ENCODE measurements around the gene KIFC3. TPM values are rescaled to one million over a fixed set of nuclear protein-coding genes. Genes with fewer than 3 reads are reported as not detected.
A peak's percentile ranks its signal among the peaks of the same experiment; 100 is the strongest.

KIFC3 gene
- total and polyA plus RNA-seq, 4 donors, result 24.3 to 55.7 (median 45.0) TPM

DNA sequence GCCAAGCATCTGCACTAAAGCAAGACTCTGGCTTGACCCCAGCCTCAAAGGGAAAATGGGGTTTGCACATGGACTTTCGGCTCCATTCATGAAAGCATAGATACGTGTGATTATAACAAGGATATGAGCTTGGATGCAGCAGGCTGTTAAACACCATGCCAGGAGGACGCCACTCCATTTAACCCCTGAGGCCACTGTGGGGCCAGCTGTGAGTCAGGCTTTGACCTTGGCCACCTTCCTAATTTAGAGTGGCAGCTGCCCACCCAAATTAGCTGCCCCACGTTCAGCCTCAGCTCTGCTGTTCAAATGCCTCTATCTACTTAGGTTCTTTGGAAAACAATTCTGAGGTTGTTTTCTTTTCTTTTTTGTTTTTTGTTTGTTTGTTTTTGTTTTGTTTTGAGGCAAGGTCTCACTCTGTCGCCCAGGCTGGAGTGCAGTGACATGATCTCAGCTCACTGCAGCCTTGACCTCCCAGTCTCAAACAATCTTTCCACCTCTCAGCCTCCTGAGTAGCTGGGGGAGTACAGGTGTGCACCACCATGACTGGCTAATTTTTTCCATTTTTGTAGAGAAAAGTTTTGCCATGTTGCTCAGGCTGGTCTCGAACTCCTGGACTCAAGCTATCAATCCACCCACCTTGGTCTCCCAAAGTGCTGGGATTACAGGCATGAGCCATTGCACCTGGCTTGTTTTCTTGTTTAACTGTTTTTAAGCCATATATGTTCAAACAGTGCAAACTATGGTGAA is 23.2 kb upstream of the KIFC3 start:
- no peak overlapping the region for H3K4me3 ChIP-seq (ENCODE audit: low read depth, low read length)
- WGBS (ENCODE audit: insufficient coverage), result 82% methylated on average over 4 of the region's 6 CpGs
- H3K27me3 ChIP-seq (ENCODE audit: control insufficient read depth, insufficient read depth, low read length), result no peaks in the 10 kb centered on the region
- H3K36me3 ChIP-seq (ENCODE audit: control insufficient read depth, insufficient read depth, low read length), result no peaks in the 10 kb centered on the region
- no peak overlapping the region for H3K27ac ChIP-seq (ENCODE audit: low read depth, low read length)
- no peaks in the 10 kb centered on the region for H3K9me3 ChIP-seq (ENCODE audit: control insufficient read depth, insufficient read depth, low read length)
- peaks cover 13% of the 10 kb centered on the region for H3K4me1 ChIP-seq (ENCODE audit: control insufficient read depth, insufficient read depth, low read length)
- no peak for DNase-seq (ENCODE audit: low read depth in 4 of 6, low spot score in 6 of 6)

DNA sequence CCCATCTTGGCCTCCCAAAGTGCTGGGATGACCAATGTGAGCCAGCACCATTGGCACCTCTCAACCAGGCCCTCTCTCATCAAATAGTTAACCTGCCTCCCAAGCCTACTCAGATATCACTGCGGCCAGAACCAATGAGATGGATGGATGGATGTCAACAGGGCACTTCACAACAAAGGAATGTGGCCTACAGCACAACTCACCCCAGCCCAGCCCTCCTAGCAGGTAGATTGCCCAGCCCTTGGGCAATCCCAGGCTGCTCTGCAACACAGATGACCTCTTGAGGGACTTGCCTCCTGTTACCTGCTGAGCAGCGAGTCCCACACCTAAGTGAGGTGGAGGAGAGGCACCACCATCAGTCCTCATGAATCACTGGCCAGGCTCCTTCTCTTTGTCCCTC is 22.6 kb upstream of the KIFC3 start:
- DNase-seq (ENCODE audit: low read depth in 4 of 6, low spot score in 6 of 6), result no peak
- Histone ChIP-seq H3K4me3 (ENCODE audit: low read depth, low read length) (no peak overlapping the region), H3K27me3 (ENCODE audit: control insufficient read depth, insufficient read depth, low read length) (no peaks in the 10 kb centered on the region), H3K9me3 (ENCODE audit: control insufficient read depth, insufficient read depth, low read length) (no peaks in the 10 kb centered on the region), H3K36me3 (ENCODE audit: control insufficient read depth, insufficient read depth, low read length) (no peaks in the 10 kb centered on the region), H3K4me1 (ENCODE audit: control insufficient read depth, insufficient read depth, low read length) (peaks cover 13% of the 10 kb centered on the region), H3K27ac (ENCODE audit: low read depth, low read length) (no peak overlapping the region)
- no CpG with 5 or more reads among the region's 2 CpGs for WGBS (ENCODE audit: insufficient coverage)

DNA sequence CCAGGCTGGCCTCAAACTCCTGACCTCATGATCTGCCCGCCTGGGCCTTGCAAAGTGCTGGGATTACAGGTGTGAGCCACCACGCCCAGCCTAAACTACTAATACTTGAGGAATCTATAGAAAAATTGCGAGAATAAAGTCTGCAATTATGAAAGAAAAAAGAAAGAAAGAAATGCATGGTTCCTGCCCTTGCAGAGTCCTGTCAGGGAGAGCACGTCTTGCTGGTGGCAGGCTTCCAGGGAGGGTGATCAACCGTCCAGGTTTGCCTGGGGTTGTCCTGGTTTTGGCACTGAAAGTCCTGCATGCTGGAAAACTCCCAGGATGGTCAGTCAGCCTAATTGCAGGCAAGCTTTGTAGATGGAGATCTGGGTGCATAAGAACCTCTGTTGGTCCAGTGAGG is 21.5 kb upstream of the KIFC3 start:
- H3K4me3 ChIP-seq (ENCODE audit: low read depth, low read length), result no peak overlapping the region
- no peaks in the 10 kb centered on the region for H3K9me3 ChIP-seq (ENCODE audit: control insufficient read depth, insufficient read depth, low read length)
- WGBS (ENCODE audit: insufficient coverage), result 39% methylated on average over 2 of the region's 5 CpGs
- DNase-seq (ENCODE audit: low read depth in 4 of 6, low spot score in 6 of 6), result no peak
- no peaks in the 10 kb centered on the region for H3K27me3 ChIP-seq (ENCODE audit: control insufficient read depth, insufficient read depth, low read length)
- H3K36me3 ChIP-seq (ENCODE audit: control insufficient read depth, insufficient read depth, low read length), result no peaks in the 10 kb centered on the region
- peaks cover 13% of the 10 kb centered on the region for H3K4me1 ChIP-seq (ENCODE audit: control insufficient read depth, insufficient read depth, low read length)
- no peak overlapping the region for H3K27ac ChIP-seq (ENCODE audit: low read depth, low read length)

GRCh38 chr16:57822856-57823255 is 20.6 kb upstream of the KIFC3 start:
- no peak for DNase-seq (ENCODE audit: low read depth in 4 of 6, low spot score in 6 of 6)
- no peaks in the 10 kb centered on the region for H3K9me3 ChIP-seq (ENCODE audit: control insufficient read depth, insufficient read depth, low read length)
- no peak overlapping the region for H3K27ac ChIP-seq (ENCODE audit: low read depth, low read length)
- H3K4me1 ChIP-seq (ENCODE audit: control insufficient read depth, insufficient read depth, low read length), result peaks cover 13% of the 10 kb centered on the region
- no peaks in the 10 kb centered on the region for H3K36me3 ChIP-seq (ENCODE audit: control insufficient read depth, insufficient read depth, low read length)
- H3K27me3 ChIP-seq (ENCODE audit: control insufficient read depth, insufficient read depth, low read length), result no peaks in the 10 kb centered on the region
- H3K4me3 ChIP-seq (ENCODE audit: low read depth, low read length), result no peak overlapping the region
- WGBS (ENCODE audit: insufficient coverage), result 50% methylated on average over 1 of the region's 2 CpGs

DNA sequence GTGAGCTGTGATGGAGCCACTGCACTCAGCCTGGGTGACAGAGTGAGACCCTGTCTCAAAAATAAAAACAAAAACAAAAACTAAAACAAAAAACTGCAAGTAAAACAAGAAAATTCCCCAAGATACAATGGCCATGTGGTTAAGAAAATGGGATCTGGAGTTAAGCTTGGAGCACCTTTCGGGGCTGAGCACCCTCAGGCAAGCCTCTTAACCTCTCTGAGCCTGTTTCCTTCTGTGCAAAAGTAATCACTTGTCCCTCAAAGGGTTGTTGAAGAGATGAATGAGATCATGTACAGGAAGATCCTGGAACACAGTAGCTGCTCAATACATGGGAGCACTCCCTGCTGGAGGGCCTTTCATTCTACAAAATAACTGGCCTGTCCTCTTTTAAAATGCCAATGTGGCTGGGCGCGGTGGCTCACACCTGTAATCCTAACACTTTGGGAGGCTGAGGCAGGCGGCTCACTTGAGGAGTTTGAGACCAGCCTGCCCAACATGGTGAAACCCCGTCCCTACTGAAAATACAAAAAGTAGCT is 19.8 kb upstream of the KIFC3 start:
- H3K9me3 ChIP-seq (ENCODE audit: control insufficient read depth, insufficient read depth, low read length), result no peaks in the 10 kb centered on the region
- no peaks in the 10 kb centered on the region for H3K27me3 ChIP-seq (ENCODE audit: control insufficient read depth, insufficient read depth, low read length)
- peaks cover 9% of the 10 kb centered on the region for H3K4me1 ChIP-seq (ENCODE audit: control insufficient read depth, insufficient read depth, low read length)
- no peaks in the 10 kb centered on the region for H3K36me3 ChIP-seq (ENCODE audit: control insufficient read depth, insufficient read depth, low read length)
- no peak for DNase-seq (ENCODE audit: low read depth in 4 of 6, low spot score in 6 of 6)
- 100% methylated on average over 1 of the region's 5 CpGs for whole genome bisulfite sequencing (ENCODE audit: insufficient coverage)
- no peak overlapping the region for H3K4me3 ChIP-seq (ENCODE audit: low read depth, low read length)
- no peak overlapping the region for H3K27ac ChIP-seq (ENCODE audit: low read depth, low read length)

GRCh38 chr16:57821149-57821971 is 19.1 kb upstream of the KIFC3 start:
- no peak overlapping the region for H3K4me3 ChIP-seq (ENCODE audit: low read depth, low read length)
- no peaks in the 10 kb centered on the region for H3K36me3 ChIP-seq (ENCODE audit: control insufficient read depth, insufficient read depth, low read length)
- no peak for DNase-seq (ENCODE audit: low read depth in 4 of 6, low spot score in 6 of 6)
- H3K9me3 ChIP-seq (ENCODE audit: control insufficient read depth, insufficient read depth, low read length), result no peaks in the 10 kb centered on the region
- H3K27me3 ChIP-seq (ENCODE audit: control insufficient read depth, insufficient read depth, low read length), result no peaks in the 10 kb centered on the region
- peaks cover 9% of the 10 kb centered on the region for H3K4me1 ChIP-seq (ENCODE audit: control insufficient read depth, insufficient read depth, low read length)
- no peak overlapping the region for H3K27ac ChIP-seq (ENCODE audit: low read depth, low read length)
- WGBS (ENCODE audit: insufficient coverage), result 91% methylated on average over 5 of the region's 10 CpGs

DNA sequence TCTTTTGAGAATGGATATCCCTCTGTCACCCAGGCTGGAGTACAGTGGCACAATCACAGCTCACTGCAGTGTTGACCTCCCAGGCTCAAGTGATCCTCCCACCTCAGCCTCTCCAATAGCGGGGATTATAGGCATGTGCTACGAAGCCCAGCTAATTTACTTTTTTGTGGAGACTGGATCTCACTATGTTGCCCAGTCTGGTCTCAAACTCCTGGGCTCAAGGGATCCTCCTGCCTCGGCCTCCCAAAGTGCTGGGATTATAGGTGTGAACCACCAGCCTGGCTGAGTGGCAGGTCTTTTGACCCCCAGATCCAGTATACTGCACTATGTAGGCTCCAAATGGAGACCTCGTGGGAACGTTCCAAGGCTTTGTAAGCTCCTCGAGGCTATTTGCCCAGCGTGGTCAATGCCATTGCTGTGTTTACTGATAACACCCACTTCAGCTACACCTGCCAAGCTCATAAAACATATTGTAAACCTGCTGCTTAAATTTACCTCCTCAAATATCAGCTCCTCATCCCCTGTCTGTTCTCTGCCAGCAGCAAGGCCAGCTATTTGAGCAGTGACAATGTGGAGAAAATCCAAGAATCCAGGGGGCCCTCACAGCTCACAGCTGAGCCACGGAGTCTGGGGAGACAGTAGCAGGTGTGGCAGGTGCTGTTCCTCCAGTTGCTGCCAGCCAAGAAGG is 16.2 kb upstream of the KIFC3 start:
- no peak for DNase-seq (ENCODE audit: low read depth in 4 of 6, low spot score in 6 of 6)
- WGBS (ENCODE audit: insufficient coverage), result 83% methylated on average over 8 of the region's 8 CpGs
- no peaks in the 10 kb centered on the region for H3K9me3 ChIP-seq (ENCODE audit: control insufficient read depth, insufficient read depth, low read length)
- H3K27me3 ChIP-seq (ENCODE audit: control insufficient read depth, insufficient read depth, low read length), result no peaks in the 10 kb centered on the region
- no peak overlapping the region for H3K4me3 ChIP-seq (ENCODE audit: low read depth, low read length)
- H3K27ac ChIP-seq (ENCODE audit: low read depth, low read length), result no peak overlapping the region
- H3K36me3 ChIP-seq (ENCODE audit: control insufficient read depth, insufficient read depth, low read length), result no peaks in the 10 kb centered on the region
- H3K4me1 ChIP-seq (ENCODE audit: control insufficient read depth, insufficient read depth, low read length), result peaks cover 9% of the 10 kb centered on the region

GRCh38 chr16:57817680-57818079 is 15.4 kb upstream of the KIFC3 start:
- no peaks in the 10 kb centered on the region for H3K36me3 ChIP-seq (ENCODE audit: control insufficient read depth, insufficient read depth, low read length)
- DNase-seq (ENCODE audit: low read depth in 4 of 6, low spot score in 6 of 6), result no peak
- H3K9me3 ChIP-seq (ENCODE audit: control insufficient read depth, insufficient read depth, low read length), result no peaks in the 10 kb centered on the region
- peaks cover 9% of the 10 kb centered on the region for H3K4me1 ChIP-seq (ENCODE audit: control insufficient read depth, insufficient read depth, low read length)
- no peak overlapping the region for H3K27ac ChIP-seq (ENCODE audit: low read depth, low read length)
- no peak overlapping the region for H3K4me3 ChIP-seq (ENCODE audit: low read depth, low read length)
- no peaks in the 10 kb centered on the region for H3K27me3 ChIP-seq (ENCODE audit: control insufficient read depth, insufficient read depth, low read length)

DNA sequence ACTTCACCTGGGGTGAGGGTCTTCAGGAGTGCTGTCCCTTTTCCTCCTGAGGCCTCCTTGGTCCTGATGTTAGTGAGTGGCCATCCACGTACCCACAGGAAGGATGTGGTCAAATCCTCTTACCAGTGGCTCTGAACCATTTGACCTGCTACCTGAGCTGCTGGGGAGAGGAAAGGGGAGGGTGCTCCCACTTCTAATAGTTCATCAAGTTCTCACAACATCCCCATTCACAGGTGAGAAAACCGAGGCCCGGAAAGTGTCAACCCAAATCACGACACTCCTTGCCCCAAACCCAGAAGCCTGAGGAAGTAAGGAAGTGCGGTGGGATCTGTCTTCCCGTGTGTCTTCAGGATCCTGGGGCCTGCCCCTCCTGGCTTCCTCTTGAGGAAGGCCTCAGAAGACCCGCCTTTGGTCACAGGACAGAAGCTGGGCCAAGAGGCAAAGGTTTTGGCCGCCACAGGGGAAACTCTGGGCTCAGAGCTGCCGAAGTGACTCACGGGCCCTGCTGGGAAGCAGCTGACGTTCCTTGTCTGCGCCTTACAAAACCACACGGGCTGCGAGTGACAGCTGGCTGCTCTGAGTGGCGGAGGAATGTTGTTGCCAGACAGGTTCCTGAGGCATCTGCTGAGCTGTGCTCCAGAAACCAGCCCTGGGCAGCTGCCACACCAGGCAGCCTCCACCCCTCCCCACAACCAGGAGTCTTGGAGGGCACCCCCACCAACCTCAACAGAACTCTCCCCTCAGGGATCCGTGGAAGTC is 13.9 kb upstream of the KIFC3 start:
- WGBS (ENCODE audit: insufficient coverage), result 28% methylated on average over 12 of the region's 16 CpGs
- no peaks in the 10 kb centered on the region for H3K27me3 ChIP-seq (ENCODE audit: control insufficient read depth, insufficient read depth, low read length)
- no peaks in the 10 kb centered on the region for H3K9me3 ChIP-seq (ENCODE audit: control insufficient read depth, insufficient read depth, low read length)
- H3K27ac ChIP-seq (ENCODE audit: low read depth, low read length), result no peak overlapping the region
- no peak overlapping the region for H3K4me3 ChIP-seq (ENCODE audit: low read depth, low read length)
- peaks cover 9% of the 10 kb centered on the region for H3K4me1 ChIP-seq (ENCODE audit: control insufficient read depth, insufficient read depth, low read length)
- no peaks in the 10 kb centered on the region for H3K36me3 ChIP-seq (ENCODE audit: control insufficient read depth, insufficient read depth, low read length)
- DNase-seq (ENCODE audit: low read depth in 4 of 6, low spot score in 6 of 6), result peak in 2 of 6 donors; percentile 61 to 87
